Astrocyte of the spinal cord (primary cell): ENCODE data around the gene FCN1.

Experiments used
- DNase-seq: peaks from one replicate; pipeline ENCODE4 v3.0.0; 2011; ENCODE audit warnings: low read depth, low spot score
- H3K4me3 ChIP-seq: 2 replicates; pipeline ENCODE4 v1.5.1; 2011; ENCODE audit warnings: low read depth, mild to moderate bottlenecking, low read length, moderate library complexity
- in situ Hi-C: cut with HindIII; loops from 2 replicates; pipeline ENCODE4 v1.10.0; 2017; ENCODE audit warnings: low sequenced_read_pairs
- TF ChIP-seq, protein P1 (sequence below): IDR thresholded peaks from 2 replicates; pipeline ENCODE4 v1.5.1; 2012; ENCODE audit warnings: low read depth, mild to moderate bottlenecking, low read length, inconsistent platforms

The FCN1 gene

DNA sequence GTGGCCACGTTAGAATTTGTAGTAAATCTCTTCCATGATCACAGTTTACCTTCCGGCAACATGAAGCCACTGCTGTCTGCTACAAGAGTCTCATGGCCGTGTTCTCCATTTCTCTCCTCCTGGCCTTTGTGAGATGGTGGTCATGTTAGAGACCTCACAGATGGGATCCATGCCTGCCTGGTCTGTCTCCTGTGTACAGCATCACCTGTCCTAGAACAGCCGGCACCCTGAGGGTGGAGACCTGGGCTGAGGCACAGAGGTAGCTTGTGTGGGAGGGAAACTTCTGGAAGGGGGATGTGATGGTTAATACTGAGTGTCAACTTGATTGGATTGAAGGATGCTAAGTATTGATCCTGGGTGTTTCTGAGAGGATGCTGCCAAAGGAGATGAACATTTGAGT, 40.2 kb downstream of the FCN1 start:
- in situ Hi-C loops, result no loop called here
- TF ChIP-seq, protein P1, sequence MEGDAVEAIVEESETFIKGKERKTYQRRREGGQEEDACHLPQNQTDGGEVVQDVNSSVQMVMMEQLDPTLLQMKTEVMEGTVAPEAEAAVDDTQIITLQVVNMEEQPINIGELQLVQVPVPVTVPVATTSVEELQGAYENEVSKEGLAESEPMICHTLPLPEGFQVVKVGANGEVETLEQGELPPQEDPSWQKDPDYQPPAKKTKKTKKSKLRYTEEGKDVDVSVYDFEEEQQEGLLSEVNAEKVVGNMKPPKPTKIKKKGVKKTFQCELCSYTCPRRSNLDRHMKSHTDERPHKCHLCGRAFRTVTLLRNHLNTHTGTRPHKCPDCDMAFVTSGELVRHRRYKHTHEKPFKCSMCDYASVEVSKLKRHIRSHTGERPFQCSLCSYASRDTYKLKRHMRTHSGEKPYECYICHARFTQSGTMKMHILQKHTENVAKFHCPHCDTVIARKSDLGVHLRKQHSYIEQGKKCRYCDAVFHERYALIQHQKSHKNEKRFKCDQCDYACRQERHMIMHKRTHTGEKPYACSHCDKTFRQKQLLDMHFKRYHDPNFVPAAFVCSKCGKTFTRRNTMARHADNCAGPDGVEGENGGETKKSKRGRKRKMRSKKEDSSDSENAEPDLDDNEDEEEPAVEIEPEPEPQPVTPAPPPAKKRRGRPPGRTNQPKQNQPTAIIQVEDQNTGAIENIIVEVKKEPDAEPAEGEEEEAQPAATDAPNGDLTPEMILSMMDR, result no peak
- no peak overlapping the region for H3K4me3 ChIP-seq
- DNase-seq, result no peak

DNA sequence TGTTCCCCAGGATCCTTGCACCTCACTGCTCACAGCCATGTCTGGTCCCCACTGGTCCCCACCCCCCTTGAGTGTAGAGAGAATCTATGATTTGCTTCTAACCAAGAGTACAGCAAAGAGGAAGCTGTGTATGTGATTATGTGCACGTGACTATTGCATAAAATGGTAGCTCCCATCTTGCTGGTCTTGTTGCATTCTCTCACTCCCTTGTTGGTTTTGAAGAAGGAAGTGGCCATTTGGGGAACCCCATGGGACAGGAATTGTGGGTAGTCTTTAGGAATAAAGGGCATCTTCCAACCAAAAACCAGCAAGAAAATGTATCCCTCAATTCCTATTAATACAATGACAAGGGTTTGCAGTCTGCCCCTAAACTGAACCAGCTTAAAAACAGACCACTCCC, 42.3 kb downstream of the FCN1 start:
- H3K4me3 ChIP-seq, result no peak overlapping the region
- TF ChIP-seq, protein P1, result no peak
- DNase-seq, result no peak
- in situ Hi-C loops, result no loop called here

DNA sequence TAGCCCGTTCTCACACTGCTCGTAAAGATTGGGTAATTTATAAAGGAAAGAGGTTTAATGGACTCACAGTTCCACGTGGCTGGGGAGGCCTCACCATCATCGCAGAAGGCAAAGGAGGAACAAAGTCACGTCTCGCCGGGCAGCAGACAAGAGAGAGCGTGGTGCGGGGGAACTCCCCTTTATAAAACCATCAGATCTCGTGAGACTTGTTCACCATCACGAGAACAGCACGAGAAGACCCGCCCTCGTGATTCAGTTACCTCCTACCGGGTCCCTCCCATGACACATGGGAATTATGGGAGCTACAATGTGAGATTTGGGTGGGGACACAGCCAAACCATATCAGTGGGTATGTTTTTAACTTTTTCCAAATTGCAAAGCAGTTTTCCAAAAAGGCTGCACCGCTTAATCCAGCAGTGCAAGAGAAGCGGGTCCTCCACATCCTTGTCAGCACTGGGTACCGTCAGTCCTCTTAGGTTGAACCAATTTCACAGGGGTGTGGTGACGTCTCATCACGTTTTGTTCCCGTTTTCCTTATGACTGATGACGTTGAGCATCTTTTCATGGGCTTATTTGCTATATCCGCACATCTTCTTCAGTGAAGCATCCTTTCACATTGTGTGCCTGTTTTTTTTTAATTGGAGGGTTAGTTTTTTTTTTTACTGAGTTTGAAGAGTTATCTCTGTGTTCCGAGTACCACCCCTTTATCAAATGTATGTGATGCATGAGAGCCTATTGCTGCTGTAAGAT, 45.1 kb downstream of the FCN1 start:
- in situ Hi-C loops, result no loop called here
- DNase-seq, result no peak
- no peak overlapping the region for H3K4me3 ChIP-seq
- TF ChIP-seq, protein P1, result no peak

DNA sequence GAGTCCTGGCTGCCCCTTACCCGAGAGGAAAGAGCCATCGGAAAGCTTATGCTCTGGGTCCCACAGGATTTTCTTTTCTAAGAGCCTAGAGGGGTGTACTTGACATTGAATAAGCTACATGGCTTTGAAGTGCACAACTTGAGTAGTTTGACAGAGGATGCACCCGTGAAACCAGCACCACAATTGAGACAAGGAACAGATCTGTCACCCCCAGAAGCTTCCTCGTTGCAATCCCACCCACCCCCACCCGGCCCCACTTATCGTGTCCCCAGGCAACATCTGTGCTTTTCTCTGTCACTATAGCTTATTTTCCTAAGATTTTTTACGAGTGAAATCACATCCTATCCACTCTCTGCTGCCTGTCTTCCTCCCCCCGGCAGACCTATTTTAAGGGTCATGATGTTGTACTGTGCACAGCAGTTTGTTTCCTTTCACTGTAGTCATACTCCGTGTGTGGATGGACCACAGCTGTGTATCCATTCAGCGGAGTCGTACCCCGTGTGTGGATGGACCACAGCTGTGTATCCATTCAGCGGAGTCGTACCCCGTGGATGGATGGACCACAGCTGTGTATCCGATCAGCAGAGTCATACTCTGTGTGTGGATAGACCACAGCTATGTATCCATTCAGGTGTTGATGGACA, 45.9 kb downstream of the FCN1 start:
- in situ Hi-C loops, result no loop called here
- peak; percentile 43 for DNase-seq
- no peak overlapping the region for H3K4me3 ChIP-seq
- TF ChIP-seq, protein P1, result no peak

DNA sequence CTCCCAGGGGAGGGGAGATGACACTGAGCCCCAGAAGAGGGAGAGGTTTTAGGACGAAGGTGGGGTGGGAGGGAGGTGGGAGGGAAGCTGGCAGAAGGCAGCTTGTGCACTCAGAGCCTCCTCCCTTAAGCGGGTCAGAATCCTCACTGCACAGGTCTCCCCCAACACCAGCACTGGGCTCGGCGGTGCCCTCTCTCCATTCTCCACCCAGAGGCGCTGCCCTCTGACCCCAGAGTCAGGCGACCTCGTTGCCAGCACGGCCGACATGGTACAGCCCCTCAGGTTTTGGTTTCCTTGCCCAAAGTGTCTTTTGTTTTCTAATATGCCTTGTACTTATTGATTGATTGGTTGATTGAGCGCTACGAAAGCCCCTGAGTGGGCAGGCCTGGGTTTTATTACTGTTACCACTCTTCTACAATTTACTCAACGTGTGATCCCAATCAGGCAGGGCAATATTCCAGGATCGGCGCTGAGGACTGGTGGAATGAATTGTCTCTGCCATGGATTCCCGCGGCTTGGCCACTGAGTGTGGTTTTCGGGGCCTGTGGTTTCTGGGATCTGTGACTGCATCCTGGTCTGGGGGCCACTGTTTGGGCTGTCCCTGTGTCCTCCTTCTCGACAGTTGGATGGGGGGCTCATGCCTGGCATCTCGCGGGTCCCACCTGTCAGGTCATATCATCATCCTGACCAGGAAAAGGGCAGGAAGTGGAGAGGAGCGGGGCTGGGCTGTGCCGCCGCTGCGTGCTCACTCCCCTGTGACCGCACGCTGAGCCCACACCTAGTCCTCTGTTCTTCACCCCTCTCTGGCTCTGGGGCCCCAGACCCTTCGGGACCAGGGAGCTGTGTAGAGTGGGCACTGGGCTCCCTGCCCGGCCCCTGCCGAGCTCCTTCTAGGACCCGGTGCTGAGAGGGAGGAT, 46.7 kb downstream of the FCN1 start:
- no peak overlapping the region for H3K4me3 ChIP-seq
- TF ChIP-seq, protein P1, result no peak
- in situ Hi-C loops, result no loop called here
- no peak for DNase-seq

DNA sequence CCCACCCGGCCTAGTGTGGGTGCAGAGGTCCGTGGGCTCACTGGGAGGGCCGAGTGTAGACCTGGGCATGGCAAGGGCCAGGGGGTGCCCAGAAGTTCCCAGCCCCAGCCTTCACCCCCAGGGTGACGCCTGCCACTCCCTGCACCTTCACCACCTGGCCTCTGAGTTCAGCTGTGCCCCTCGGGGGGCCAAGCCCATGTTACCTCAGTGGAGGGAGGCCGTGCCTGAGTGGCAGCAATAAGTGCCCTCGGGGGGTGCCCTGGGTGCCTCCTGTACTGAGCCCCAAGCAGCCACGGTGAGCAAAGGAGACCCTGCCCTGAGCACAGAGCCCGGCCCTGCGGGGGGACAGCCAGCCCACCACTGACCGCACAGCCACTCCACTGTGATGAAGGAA, 47.4 kb downstream of the FCN1 start:
- in situ Hi-C loops, result no loop called here
- DNase-seq, result no peak
- H3K4me3 ChIP-seq, result no peak overlapping the region
- TF ChIP-seq, protein P1, result no peak
